GM21723 (cell line): ENCODE results near the gene CEP78.
"Not testable (repeated sequence)": the region's sequence is repeated elsewhere in the genome, so short reads cannot be mapped to it uniquely, and the experiment has no call there.

Experiments used
- ATAC-seq: cut with Tn5 transposase; IDR thresholded peaks from one replicate; pipeline ENCODE4 v1.9.1; 2021; ENCODE audit warnings: mild to moderate bottlenecking, moderate library complexity; ENCODE audit not compliant: unreplicated experiment

The CEP78 gene, protein sequence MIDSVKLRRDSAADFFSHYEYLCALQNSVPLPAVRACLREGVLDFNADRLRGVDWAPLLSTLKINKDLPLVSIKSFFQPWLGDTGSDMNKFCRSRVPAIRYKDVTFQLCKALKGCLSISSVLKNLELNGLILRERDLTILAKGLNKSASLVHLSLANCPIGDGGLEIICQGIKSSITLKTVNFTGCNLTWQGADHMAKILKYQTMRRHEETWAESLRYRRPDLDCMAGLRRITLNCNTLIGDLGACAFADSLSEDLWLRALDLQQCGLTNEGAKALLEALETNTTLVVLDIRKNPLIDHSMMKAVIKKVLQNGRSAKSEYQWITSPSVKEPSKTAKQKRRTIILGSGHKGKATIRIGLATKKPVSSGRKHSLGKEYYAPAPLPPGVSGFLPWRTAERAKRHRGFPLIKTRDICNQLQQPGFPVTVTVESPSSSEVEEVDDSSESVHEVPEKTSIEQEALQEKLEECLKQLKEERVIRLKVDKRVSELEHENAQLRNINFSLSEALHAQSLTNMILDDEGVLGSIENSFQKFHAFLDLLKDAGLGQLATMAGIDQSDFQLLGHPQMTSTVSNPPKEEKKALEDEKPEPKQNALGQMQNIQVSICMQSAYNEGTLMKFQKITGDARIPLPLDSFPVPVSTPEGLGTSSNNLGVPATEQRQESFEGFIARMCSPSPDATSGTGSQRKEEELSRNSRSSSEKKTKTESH

DNA sequence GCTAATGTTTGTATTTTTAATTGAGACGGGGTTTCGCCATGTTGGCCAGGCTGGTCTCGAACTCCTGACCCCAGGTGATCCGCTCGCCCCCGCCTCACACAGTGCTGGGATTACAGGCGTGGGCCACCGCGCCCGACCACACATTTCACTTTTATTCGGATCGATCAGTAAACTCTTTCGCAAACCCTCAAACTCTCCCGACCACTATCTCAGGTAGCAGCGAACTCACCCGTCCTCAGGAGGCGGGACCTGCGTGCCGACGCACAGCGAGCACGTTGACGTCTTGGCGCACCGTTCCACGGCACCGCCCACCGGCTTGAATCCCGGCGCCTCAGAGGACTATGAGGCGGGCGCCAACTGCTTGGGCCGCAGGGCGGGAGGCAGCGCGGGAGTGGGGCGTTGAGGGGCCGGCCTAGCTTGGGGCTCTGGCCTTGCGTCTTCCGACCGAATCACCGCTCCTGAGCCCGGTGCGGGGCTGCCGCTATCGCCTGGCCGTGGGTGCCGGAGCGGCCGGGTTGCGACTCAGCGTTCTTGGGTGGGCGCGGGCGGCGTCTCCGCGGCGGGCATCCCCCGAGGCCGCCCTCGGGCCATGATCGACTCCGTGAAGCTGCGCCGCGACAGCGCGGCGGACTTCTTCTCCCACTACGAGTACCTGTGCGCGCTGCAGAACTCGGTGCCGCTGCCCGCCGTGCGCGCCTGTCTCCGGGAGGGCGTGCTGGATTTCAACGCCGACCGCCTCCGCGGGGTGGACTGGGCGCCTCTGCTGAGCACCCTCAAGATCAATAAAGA is at the start of gene CEP78:
Gene CEP78, plus strand, starts transcription at position 314 of the 789 bp plus-strand sequence. Its CDS starts 276 bp downstream, at position 590.
- peak; percentile 98 for ATAC-seq

DNA sequence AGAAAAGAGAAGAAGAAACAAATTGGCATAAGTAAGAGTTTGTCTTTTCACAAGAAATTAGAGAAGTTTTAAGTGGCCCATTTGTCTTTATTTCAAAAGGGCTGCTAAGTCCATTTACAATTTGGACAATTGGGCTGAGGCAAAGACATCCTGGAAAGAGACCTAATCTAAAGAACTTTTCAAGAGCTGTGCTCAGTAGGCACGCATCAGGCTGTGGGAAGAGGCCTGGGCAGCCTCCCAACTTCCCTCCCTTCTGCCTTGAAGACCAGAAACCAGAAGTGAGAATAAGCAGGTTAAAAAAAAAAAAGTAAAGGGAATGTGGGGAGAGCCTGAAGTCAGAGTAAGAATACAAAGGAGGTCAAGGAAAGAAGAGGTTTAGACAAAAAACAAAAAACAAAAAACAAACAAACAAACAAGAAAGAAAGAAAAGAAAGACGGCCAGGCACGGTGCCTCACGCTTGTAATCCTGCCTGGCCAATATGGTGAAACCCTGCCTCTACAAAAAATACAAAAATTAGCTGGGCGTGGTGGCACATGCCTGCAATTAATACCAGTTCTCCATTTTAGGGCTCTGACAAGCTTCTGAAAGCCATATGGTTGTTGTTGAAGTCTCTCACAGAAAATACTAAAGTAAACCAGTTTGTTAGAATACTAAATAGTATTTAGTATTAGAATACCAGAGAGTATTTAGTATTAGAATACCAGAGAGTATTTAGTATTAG is 48.0 kb upstream of the CEP78 start:
- no peak for ATAC-seq

DNA sequence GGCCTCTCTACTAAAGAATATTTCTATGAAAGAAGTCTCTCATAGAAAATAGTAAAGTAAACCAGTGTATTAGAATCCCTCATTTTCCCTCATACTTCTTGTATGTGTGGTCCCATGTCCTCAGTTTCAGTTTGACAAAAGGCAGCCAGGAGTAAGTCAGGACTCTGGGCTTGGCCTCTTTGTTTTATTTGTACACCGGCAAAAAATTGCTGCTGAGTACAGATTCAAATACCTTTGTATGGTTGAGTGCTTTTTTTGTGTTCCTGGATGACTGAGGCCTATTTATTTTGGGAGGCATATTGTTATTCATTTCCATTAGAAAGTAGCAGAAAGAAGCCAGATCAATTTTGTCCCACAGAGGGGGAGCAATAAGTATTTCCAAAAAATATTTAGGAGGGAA is 47.3 kb upstream of the CEP78 start:
- no peak for ATAC-seq

DNA sequence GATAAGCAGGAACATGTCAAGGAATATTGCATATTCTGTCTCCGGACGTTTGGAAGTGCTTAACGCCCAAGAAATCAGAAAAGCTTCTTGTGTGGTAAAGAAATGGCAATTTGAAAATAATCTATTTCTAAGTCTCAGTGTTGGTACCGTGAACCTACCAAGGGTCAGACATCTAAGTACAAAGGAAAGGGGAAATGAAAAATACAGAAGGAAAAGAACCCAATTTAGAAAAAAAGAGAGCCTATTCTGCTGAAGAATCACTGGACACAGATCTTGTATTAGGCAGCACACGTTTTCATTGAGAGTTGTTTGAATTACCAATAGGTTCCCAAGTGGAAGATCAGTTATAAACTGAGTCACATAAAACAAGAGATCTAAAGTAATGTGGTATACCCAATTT is 46.9 kb upstream of the CEP78 start:
- no peak for ATAC-seq

DNA sequence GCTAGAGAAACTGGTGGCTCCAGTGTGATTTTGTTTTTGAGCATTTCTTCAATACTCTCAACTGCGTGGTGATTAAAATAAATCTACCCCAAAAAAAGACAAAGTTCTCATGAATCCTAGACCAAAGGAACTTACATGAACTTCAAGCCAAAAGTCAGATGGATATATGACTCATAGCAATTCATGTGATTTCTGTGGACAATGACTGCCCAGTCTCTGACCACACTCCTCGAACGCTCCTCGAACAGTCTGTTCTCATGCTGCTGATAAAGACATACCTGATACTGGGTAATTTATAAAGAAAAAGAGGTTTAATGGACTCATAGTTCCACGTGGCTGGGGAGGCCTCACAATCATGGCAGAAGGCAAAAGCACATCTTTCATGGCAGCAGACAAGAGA is 46.4 kb upstream of the CEP78 start:
- ATAC-seq = no peak

DNA sequence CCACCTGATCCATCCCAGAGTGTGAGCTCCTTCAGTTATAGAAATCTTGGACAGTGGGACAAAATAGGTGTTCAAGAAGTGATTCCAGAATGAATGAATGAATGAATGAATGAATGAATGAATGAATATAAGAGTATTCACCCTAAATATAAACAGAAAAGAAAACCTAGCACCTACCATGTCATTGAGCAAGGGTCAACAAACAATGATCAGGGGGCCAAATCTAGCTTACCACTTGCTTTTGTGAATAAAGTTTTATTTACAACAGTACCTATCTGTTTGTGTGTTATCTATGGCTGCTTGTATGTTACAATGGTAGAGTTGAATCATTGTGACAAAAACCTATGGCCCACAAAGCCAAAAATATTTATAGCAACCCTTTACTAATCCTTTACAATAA is 43.9 kb upstream of the CEP78 start:
- no peak for ATAC-seq

DNA sequence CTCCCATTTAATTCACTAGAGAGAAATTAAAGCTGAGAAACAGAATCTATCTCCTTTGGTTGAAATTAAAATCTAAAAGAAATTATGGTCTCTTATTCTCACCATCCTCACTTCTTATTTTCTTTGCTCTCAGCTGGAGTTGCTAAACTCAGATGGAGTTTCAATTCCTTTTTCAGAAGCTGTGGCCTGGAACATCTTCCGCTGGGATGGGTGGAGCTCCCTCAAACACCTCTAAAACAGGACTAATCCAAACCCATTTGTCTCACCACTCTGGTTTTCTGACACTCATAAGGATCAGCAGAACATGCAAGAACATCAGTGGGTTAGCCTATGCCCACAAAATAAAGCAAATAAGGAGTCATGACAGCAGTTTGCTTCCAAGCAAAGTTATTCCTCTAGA is 39.6 kb upstream of the CEP78 start:
- ATAC-seq = peak; percentile 65

DNA sequence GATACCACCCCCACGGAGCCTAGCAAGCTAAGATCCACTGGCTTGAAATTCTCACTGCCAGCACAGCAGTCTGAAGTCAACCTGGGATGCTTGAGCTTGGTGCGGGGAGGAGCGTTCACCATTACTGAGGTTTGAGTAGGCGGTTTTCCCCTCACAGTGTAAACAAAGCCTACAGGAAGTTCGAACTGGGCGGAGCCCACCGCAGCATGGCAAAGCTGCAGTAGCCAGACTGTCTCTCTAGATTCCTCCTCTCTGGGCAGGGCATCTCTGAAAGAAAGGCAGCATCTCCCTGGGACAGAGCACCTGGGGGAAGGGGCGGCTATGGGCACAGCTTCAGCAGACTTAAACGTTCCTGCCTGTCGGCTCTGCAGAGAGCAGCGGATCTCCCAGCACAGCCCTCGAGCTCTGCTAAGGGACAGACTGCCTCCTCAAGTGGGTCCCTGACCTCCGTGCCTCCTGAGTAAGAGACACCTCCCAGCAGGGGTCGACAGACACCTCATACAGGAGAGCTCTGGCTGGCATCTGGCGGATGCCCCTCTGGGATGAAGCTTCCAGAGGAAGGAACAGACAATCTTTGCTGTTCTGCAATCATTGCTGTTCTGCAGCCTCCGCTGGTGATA is 34.6 kb upstream of the CEP78 start:
- peak; percentile 81 for ATAC-seq

DNA sequence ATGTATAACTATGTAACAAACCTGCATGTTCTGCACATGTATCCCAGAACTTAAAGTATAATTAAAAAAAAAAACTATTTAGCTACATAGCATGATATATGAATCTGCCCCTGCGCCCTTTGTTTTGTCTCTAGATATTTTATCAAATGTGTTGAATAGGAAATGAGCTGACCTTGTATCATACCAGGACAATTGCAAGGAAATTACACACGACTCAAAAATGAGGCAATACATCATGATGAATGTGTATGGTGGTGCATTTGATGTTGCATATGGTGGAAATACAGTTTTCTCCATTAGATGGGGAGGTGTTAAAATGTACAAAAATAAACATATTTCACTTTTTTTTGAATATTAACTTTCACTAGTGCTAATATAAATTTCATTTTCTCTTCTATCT is 28.6 kb upstream of the CEP78 start:
- no peak for ATAC-seq

DNA sequence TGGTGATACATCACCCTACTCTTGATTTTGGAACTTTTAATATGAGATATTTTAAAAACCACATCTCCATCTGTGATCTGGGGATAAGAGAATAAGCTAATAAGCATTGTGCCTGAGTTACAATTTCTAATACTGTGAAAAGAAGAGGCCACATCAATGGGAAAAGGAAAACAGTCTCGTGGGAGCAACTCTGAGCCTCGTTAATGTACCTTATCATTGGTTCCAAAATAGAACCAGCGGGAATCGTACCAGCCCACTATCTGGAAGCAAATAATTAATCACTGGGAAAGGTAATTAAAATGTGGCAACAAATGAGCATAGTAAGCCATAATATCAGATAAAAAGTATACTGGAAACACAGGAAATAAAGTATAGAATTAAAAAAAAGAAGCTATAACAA is 28.0 kb upstream of the CEP78 start:
- no peak for ATAC-seq

DNA sequence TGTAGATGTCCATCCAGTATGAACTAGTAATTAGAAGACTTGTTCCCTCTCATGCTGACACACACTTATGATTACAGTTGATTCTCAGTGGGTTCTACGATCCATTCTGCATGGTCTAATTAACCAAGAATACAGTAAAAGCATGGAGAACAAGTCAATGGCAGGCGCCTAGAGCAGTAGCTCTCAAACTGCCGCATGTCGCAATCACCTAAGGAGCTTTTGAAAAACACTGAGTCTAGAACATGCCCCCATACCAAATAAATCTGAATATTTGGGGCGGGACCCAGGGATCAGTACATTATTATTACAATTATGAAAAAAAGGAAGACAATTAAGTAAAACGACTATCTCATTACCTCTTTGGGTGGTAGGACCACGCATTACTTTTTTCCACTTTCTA is 26.7 kb upstream of the CEP78 start:
- no peak for ATAC-seq

DNA sequence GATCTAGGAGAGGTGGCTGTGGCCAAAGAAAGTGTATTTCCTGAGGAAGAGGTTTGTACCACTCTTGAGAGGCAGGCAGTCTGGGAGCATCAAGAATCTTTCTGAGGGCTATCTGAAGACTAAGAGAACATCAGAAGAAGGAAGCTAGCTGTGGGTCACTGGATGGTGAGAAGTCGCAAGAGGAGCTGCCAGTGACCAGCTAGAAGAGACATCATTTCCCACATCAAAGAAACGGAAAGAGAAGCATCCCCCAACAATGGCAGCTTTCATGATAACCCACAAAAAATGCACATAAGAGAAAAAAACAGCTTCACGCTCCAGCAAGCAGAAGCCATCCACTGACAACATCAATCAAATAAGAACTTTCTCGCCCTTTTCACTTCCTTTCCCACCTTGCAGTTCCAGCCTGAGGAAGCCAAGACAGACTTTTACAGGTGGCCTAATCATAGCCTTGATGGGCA is 25.0 kb upstream of the CEP78 start:
- ATAC-seq = peak; percentile 75

DNA sequence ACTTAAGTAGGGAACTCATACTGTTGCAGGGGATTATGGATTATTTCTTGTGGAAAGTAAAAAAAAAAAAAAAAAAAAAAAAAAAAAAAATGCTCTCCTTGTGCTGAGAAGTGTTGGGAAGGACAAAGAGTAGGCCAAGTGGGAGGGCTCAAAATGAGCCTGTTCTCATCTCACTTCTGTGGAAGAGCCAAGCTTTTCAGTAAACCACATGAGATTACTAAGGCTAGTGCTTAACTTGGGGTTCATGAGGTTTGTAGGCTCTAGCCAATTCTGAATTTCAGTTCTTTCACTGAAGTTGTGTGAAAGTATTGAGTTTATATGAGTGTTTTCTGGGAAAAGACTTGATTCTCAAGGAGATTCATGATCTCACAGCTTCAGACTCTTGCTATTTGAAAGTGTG is 23.0 kb upstream of the CEP78 start:
- no peak for ATAC-seq

DNA sequence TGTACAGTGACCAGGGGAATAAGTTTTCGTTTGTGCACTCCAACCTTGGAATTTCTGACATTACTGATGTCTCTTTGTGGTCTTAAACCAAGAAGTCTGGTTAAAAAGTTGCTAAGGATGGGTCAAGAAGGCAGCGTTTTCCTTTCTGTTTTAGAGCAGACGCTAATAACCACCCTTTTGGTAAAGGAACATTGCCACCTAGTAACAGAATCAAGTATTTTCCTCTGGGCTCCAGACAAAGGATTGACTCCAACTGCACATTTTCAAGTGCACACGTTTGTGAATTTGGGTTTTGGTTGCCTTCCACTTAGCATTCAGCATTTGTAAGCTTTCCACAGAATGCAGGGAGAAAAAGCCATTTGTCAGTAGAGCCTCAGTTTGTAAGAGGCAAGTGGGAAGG is 22.2 kb upstream of the CEP78 start:
- no peak for ATAC-seq

DNA sequence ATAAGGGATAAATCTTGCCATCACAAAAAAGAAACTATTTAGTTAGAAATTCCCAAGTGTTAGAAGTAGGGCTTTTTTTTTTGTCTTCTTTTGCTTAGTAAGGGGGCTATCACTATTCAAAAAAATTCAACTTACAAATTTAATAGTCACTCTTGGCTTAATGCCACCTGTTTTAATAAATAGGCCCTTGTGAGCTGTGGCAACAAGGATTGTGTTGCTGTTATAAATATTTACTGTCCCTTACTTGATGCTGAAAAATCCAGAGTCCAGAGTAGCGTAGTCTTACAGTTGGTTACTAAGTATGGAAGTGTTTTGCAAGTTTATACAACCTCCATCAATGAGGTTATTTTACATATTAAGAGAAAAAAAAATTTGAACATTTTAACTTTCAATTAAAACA is 21.4 kb upstream of the CEP78 start:
- ATAC-seq = no peak

DNA sequence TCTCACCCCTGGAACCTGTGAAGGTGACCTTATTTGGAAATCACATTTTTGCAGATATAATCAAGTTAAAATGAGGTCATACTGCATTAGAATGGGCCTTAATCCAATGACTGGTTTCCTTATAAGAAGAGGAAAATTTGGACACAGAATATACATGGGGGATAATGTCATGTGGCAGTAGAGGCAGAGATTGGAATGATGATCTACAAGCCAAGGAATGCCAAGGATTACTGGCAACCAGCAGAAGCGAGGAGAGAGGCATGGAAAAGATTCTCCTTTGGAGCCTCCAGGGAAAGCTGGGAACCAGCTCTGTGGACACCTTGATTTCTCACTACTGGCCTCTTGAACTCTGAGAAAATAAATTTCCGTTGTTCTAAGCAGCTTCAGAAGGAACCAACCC is 20.2 kb upstream of the CEP78 start:
- ATAC-seq = no peak

DNA sequence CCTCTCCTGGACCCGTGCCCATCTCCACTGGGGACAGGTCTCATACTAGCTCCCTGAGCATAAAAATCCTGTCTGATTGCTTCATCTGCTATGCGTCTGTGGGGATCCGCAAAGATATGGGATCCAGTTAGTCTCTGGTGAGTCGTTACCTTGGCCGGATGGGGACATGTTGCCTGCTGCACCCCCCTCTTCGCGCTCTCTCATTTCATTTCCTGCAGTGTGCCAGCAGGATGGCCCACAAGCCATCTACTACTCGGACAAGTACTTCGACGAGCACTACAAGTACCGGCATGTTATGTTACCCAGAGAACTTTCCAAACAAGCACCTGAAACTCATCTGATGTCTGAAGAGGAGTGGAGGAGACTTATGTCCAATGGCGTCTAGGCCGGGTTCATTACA is 17.0 kb upstream of the CEP78 start:
- no peak for ATAC-seq

DNA sequence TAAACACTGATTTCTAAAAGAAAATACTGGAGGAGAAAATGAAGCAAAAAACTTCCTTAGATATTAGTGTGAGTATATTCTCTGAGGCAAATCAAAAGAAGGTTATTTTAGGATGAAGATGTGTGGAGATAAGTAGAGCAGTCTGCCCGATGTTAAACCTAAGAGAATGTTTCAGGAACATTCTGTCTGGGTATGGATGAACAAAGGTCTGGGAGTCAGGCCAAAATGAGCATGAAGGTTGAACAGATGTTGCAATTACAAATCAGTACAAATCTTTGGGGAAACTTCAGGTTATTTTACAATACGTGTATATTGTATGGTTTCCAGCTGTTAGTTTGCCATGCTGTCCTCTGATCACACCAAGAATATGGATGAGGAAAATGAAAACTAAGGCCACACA is 14.4 kb upstream of the CEP78 start:
- ATAC-seq = no peak

DNA sequence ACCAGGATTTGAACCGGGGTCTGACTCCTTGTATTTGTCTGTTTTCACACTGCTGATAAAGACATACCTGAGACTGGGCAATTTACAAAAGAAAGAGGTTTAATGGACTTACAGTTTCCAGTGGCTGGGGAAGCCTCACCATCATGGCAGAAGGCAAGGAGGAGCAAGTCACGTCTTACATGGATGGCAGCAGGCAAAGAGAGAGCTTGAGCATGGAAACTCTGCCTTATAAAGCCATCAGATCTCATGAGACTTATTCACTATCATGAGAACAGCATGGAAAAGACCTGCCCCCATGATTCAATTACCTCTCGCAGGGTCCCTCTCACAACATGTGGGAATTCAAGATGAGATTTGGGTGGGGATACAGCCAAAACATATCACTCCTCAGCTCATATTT is 14.0 kb upstream of the CEP78 start:
- not testable (repeated sequence) for ATAC-seq

DNA sequence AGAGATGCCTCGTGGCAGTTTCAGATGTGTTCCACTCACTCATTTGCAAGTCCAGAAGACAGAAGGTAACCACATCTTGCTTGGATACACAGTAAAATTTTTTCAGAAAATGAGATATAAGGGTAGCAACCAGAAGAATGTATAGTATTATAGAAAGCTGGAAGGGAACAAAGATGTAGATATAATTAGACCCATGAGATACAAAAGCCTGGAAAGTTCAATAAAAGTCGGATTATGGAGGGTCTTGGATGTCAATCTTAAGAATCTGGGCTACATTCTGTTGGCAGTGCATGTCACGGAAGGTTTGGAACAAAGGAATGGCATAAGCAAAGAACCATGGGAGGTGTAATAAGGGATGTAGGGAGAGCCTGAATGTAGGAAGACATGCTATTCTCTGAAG is 5.1 kb upstream of the CEP78 start:
- no peak for ATAC-seq
